HepG2 (cell line): ENCODE measurements around the gene ANKRD10. TPM values are rescaled to one million over a fixed set of nuclear protein-coding genes. Genes with fewer than 3 reads are reported as not detected.

ENCODE experiments used
- ATAC-seq: fragments of 200-7000 bp; cut with Tn5 transposase; 3 replicates; pipeline ENCODE4 v1.9.1; 2020; ENCODE audit warnings: mild to moderate bottlenecking, moderate library complexity
- BruUV-seq: library from RNA; stranded (reverse); fragments of 400-500 nt; replicated peaks from 2 replicates; lab custom pipeline; 2021; lab: Mats Ljungman, UMichigan
- CTCF ChIA-PET: fragments of 300-600 bp; formaldehyde crosslinking; extraction: SDS; loops from one replicate; lab custom pipeline; 2021; ENCODE audit warnings: low total read pairs, inconsistent platforms, low intra/inter-chr PET ratio; lab: Yijun Ruan, JAX
- POLR2A ChIA-PET: fragments of 350-600 bp; sonication (Branson Sonifier 250); formaldehyde crosslinking; loops from one replicate; lab custom pipeline; 2020; ENCODE audit warnings: antibody characterized with exemption, inconsistent platforms; lab: Yijun Ruan, JAX
- DNase-seq: peaks from one replicate; pipeline ENCODE4 v3.0.0-alpha.2; 2015; ENCODE audit warnings: low spot score
- FAIRE-seq: peaks from 3 replicates; lab custom pipeline; 2011; peaks lifted over from hg19 to GRCh38; lab: Jason Lieb, UNC
- H2AFZ ChIP-seq: one replicate; pipeline ENCODE4 v1.6.1; 2011; ENCODE audit warnings: low read length, inconsistent platforms
- H3K27ac ChIP-seq: fragments of 300-600 bp; 3 replicates; pipeline ENCODE4 v1.8.0; 2011; ENCODE audit warnings: mixed run types, mild to moderate bottlenecking, mixed read lengths, low read length, inconsistent platforms; ENCODE audit not compliant: insufficient read depth; ENCODE audit errors: extremely low read length
- H3K27me3 ChIP-seq, 2 experiments: fragments of 200-600 bp in 1 of 2; 2 replicates in 1 of 2; 3 replicates in 1 of 2; pipeline versions ENCODE4 v1.6.0 to v1.8.0; 2011; ENCODE audit warnings: low read length in 2 of 2, mild to moderate bottlenecking in 2 of 2, moderate library complexity in 2 of 2, inconsistent platforms in 1 of 2; ENCODE audit not compliant: insufficient read depth in 2 of 2, control insufficient read depth in 1 of 2
- H3K36me3 ChIP-seq, 2 experiments: fragments of 200-600 bp in 1 of 2; replicated peaks in 1 of 2; 2 replicates in 1 of 2; 3 replicates in 1 of 2; pipeline versions ENCODE4 v1.5.1 to v1.8.0; 2011; ENCODE audit warnings: low read length in 2 of 2, inconsistent platforms in 1 of 2; ENCODE audit not compliant: insufficient read depth in 2 of 2, control insufficient read depth in 1 of 2
- H3K4me1 ChIP-seq: 2 replicates; pipeline ENCODE4 v1.5.1; 2012; ENCODE audit warnings: low read length, inconsistent platforms; ENCODE audit not compliant: insufficient read depth
- H3K4me2 ChIP-seq: 2 replicates; pipeline ENCODE4 v1.6.0; 2011; ENCODE audit warnings: low read depth, low read length, inconsistent platforms
- H3K4me3 ChIP-seq, 3 experiments: fragments of 200-600 bp in 1 of 3; sonication (generic), shearing (Covaris generic) in 1 of 3; replicated peaks in 1 of 3; 2 replicates each; pipeline ENCODE4 v1.5.1; 2011 to 2016; ENCODE audit warnings: low read length in 3 of 3, inconsistent platforms in 2 of 3, low read depth in 2 of 3, mild to moderate bottlenecking in 2 of 3, control low read depth in 1 of 3, mixed read lengths in 1 of 3; ENCODE audit not compliant: insufficient read depth in 1 of 3
- H3K79me2 ChIP-seq: one replicate; pipeline ENCODE4 v1.6.1; 2011; ENCODE audit warnings: low read length, inconsistent platforms; ENCODE audit not compliant: insufficient read depth
- H3K9ac ChIP-seq: 2 replicates; pipeline ENCODE4 v1.6.0; 2011; ENCODE audit warnings: mild to moderate bottlenecking, low read depth, low read length, inconsistent platforms; ENCODE audit not compliant: insufficient read depth
- H3K9me3 ChIP-seq: 2 replicates; pipeline ENCODE4 v1.5.1; 2012; ENCODE audit warnings: mild to moderate bottlenecking, low read length
- H4K20me1 ChIP-seq: 2 replicates; pipeline ENCODE4 v1.6.0; 2011; ENCODE audit warnings: inconsistent platforms, mild to moderate bottlenecking, low read length, moderate library complexity; ENCODE audit not compliant: insufficient read depth
- CBX5 ChIP-seq: sonication (generic); formaldehyde crosslinking; IDR thresholded peaks from 2 replicates; pipeline ENCODE4 v1.4.0; 2020; ENCODE audit warnings: missing genetic modification reagents, borderline replicate concordance
- FOXK1 ChIP-seq: sonication (generic); formaldehyde crosslinking; IDR thresholded peaks from 2 replicates; pipeline ENCODE4 v1.4.0; 2020; ENCODE audit warnings: low read depth, missing genetic modification reagents, borderline replicate concordance
- FOXM1 ChIP-seq: sonication (generic); formaldehyde crosslinking; IDR thresholded peaks from 2 replicates; pipeline ENCODE4 v1.5.0; 2020; ENCODE audit warnings: missing genetic modification reagents
- GATAD2A ChIP-seq: IDR thresholded peaks from 2 replicates; pipeline ENCODE4 v1.6.1; 2016
- KLF15 ChIP-seq: sonication (generic); formaldehyde crosslinking; IDR thresholded peaks from 2 replicates; pipeline ENCODE4 v1.8.1; 2023; ENCODE audit warnings: borderline replicate concordance, mild to moderate bottlenecking, inconsistent platforms, missing genetic modification reagents, mixed read lengths
- MAFF ChIP-seq: IDR thresholded peaks from 2 replicates; pipeline ENCODE4 v1.6.1; 2011; ENCODE audit warnings: low read depth, low read length, improper control_type of control experiment
- MAFK ChIP-seq, 2 experiments: IDR thresholded peaks in 1 of 2; conservative IDR thresholded peaks in 1 of 2; 2 replicates each; pipeline ENCODE4 v1.6.1; 2011; ENCODE audit warnings: improper control_type of control experiment in 2 of 2, low read length in 2 of 2
- MTF1 ChIP-seq: sonication (generic); formaldehyde crosslinking; IDR thresholded peaks from 2 replicates; pipeline ENCODE4 v1.5.0; 2020; ENCODE audit warnings: missing genetic modification reagents
- SOX5 ChIP-seq: IDR thresholded peaks from 2 replicates; pipeline ENCODE4 v1.6.1; 2016; ENCODE audit warnings: borderline replicate concordance
- TARDBP ChIP-seq: sonication (generic); formaldehyde crosslinking; IDR thresholded peaks from 2 replicates; pipeline ENCODE4 v1.8.0; 2022; ENCODE audit warnings: mild to moderate bottlenecking, missing genetic modification reagents
- ZNF337 ChIP-seq: sonication (generic); formaldehyde crosslinking; IDR thresholded peaks from 2 replicates; pipeline ENCODE4 v1.5.1; 2020; ENCODE audit warnings: missing genetic modification reagents, low read depth, mild to moderate bottlenecking, borderline replicate concordance
- ZNF674 ChIP-seq: sonication (generic); formaldehyde crosslinking; IDR thresholded peaks from 2 replicates; pipeline ENCODE4 v1.5.0; 2020; ENCODE audit warnings: low read depth, mild to moderate bottlenecking, missing genetic modification reagents
- in situ Hi-C: cut with HindIII; loops from 2 replicates; pipeline ENCODE4 v1.10.0; 2017; ENCODE audit warnings: low pct_unique_long_range_greater_than_20kb; ENCODE audit not compliant: extremely low pct_ligation_motif_present
- intact Hi-C: fragments of 100-400 bp; cut with micrococcal nuclease; formaldehyde crosslinking; loops from one replicate; pipeline ENCODE4 v1.10.0; 2022; ENCODE audit not compliant: unreplicated experiment
- polyA plus RNA-seq, 8 experiments: library from polyadenylated mRNA; depleted of rRNA in 3 of 8; stranded (reverse) in 7 of 8; unstranded in 1 of 8; fragments of >200 nt; fragmentation: Illumina TruSeq in 4 of 8; extraction: Trizol in 4 of 8; gene quantifications; 2 replicates each; pipeline versions ENCODE4 v1.2.1 to v1.2.3, GENCODE V29; 2011 to 2016; ENCODE audit warnings: low read depth in 4 of 8, missing spikeins in 1 of 8, mixed read lengths in 1 of 8; ENCODE audit not compliant: insufficient read depth in 1 of 8
- total RNA-seq, 5 experiments: library from RNA; depleted of rRNA; stranded (reverse); fragments of >200 nt; fragmentation: Illumina TruSeq; extraction: Trizol; gene quantifications; 2 replicates each; pipeline ENCODE4 v1.2.3, GENCODE V29; 2016; ENCODE audit warnings: low read depth in 1 of 5
- TF ChIP-seq, protein P1 (sequence below): sonication (generic); formaldehyde crosslinking; conservative IDR thresholded peaks from 2 replicates; pipeline ENCODE4 v1.8.0; 2022; ENCODE audit warnings: mild to moderate bottlenecking, moderate library complexity, missing genetic modification reagents

ANKRD10 gene
- total and polyA plus RNA-seq, 2 of the 13 experiments (the other 11 are each of a cell fraction or from before 2014, with no cell fraction given) = 108 to 115 TPM

DNA sequence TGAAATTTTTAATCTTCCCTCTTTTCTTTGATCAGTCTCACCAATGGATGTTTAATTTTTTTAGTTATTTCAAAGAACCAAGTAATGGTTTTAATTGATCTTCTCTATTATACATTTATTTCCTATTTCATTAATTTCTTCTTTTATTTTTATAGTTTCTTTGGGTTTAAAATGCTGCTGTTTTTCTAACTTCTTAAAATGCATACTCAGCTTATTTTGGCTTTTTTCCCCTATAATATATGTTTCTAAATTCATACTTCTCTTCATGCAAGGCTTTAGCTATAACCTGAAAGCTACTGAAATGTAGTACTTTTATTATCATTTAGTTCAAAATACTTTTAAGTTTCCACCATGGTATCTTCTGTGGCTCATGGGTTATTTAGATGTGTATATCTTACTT, 53.9 kb downstream of the ANKRD10 start:
- TF ChIP-seq MAFF (peak; percentile 80), MAFK (conservative IDR thresholded peaks at IDR 0.05 in 1 of 2, IDR thresholded peaks at IDR 0.05 in 1 of 2; ENCODE audit: low read length in 2 of 2) (peak; percentile 73 to 93), KLF15 (CRISPR knock-in tag) (no peak), CBX5 (CRISPR knock-in tag) (no peak), ZNF337 (no peak), MTF1 (CRISPR knock-in tag) (no peak), ZNF674 (CRISPR knock-in tag) (no peak), FOXM1 (CRISPR knock-in tag) (no peak), TARDBP (CRISPR knock-in tag) (no peak), GATAD2A (CRISPR knock-in tag) (no peak), SOX5 (CRISPR knock-in tag) (no peak), FOXK1 (CRISPR knock-in tag) (no peak)
- TF ChIP-seq, protein P1, sequence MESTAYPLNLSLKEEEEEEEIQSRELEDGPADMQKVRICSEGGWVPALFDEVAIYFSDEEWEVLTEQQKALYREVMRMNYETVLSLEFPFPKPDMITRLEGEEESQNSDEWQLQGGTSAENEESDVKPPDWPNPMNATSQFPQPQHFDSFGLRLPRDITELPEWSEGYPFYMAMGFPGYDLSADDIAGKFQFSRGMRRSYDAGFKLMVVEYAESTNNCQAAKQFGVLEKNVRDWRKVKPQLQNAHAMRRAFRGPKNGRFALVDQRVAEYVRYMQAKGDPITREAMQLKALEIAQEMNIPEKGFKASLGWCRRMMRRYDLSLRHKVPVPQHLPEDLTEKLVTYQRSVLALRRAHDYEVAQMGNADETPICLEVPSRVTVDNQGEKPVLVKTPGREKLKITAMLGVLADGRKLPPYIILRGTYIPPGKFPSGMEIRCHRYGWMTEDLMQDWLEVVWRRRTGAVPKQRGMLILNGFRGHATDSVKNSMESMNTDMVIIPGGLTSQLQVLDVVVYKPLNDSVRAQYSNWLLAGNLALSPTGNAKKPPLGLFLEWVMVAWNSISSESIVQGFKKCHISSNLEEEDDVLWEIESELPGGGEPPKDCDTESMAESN (CRISPR knock-in tag) = no peak
- TF ChIP-seq, all 625 proteins: peak for 2
- Histone ChIP-seq H3K27me3 (peaks cover 0 to 8% of the 10 kb centered on the region in 2 experiments; a peak in 1 of 5 replicates), H4K20me1 (no peaks in the 10 kb centered on the region), H2AFZ (no peak overlapping the region), H3K79me2 (no peaks in the 10 kb centered on the region), H3K4me1 (peaks cover 8% of the 10 kb centered on the region), H3K36me3 (no peaks in the 10 kb centered on the region), H3K4me3 (no peak overlapping the region), H3K27ac (no peak overlapping the region), H3K9ac (no peak overlapping the region), H3K9me3 (no peaks in the 10 kb centered on the region; the same call in 1 of the 2 replicates), H3K4me2 (no peak overlapping the region)
- in situ Hi-C loops (no loop called here), intact Hi-C loops (no loop called here)
- BruUV-seq = no TSS peak
- no peak for ATAC-seq
- FAIRE-seq = no peak
- DNase-seq = no peak
- ChIA-PET POLR2A (no interaction called here), CTCF (no interaction called here)
